GM18502 (cell line): Measurements from ENCODE around the gene KBTBD12.

Experiments
- ATAC-seq: cut with Tn5 transposase; IDR thresholded peaks from one replicate; pipeline ENCODE4 v1.9.1; 2021; ENCODE audit warnings: mild to moderate bottlenecking; ENCODE audit not compliant: unreplicated experiment, poor library complexity

KBTBD12 gene

GRCh38 chr3:128007033-128007424 is 92.0 kb downstream of the KBTBD12 start:
- no peak for ATAC-seq

- no peak for ATAC-seq
Measured at GRCh38 chr3:128009952-128010846, 95.2 kb downstream of the KBTBD12 start.

- ATAC-seq: no peak
Measured at GRCh38 chr3:128011140-128011539, 96.1 kb downstream of the KBTBD12 start.

- no peak for ATAC-seq
Measured at GRCh38 chr3:128012050-128012449, 97.0 kb downstream of the KBTBD12 start.

- no peak for ATAC-seq
Measured at GRCh38 chr3:128014548-128014947, 99.5 kb downstream of the KBTBD12 start.

GRCh38 chr3:128016502-128016901 is 101.5 kb downstream of the KBTBD12 start:
- ATAC-seq: no peak

- no peak for ATAC-seq
Measured at GRCh38 chr3:128021768-128022372, 106.8 kb downstream of the KBTBD12 start.

- ATAC-seq: no peak
Measured at GRCh38 chr3:128033102-128033501, 118.1 kb downstream of the KBTBD12 start.

GRCh38 chr3:128036119-128036518 is 121.1 kb downstream of the KBTBD12 start:
- ATAC-seq: no peak
